Peyer's patch (tissue), 4 donors: ENCODE data around the gene NPAP1. TPM values are rescaled to one million over a fixed set of nuclear protein-coding genes. Genes with fewer than 3 reads are reported as not detected.
"Not testable (repeated sequence)": the region's sequence is repeated elsewhere in the genome, so short reads cannot be mapped to it uniquely, and the experiment has no call there.

ENCODE experiments used
- DNase-seq, 3 donors: peaks; one replicate each; pipeline ENCODE4 v3.0.0-alpha.2; 2017 to 2019
- H3K27ac ChIP-seq, 4 donors: fragments of 200-600 bp; sonication (generic); one replicate each; pipeline ENCODE4 v1.5.1; 2016 to 2019
- H3K27me3 ChIP-seq, 2 donors: fragments of 200-600 bp; sonication (generic); one replicate each; pipeline ENCODE4 v1.5.1; 2019
- H3K36me3 ChIP-seq, 3 donors: fragments of 200-600 bp; sonication (generic); one replicate each; pipeline ENCODE4 v1.5.1; 2016 to 2019
- H3K4me1 ChIP-seq, 4 donors: fragments of 200-600 bp; sonication (generic); one replicate each; pipeline ENCODE4 v1.5.1; 2016 to 2019
- H3K4me3 ChIP-seq, 4 donors: fragments of 200-600 bp; sonication (generic); 1 replicate in 3 of 4; 2 replicates in 1 of 4; pipeline ENCODE4 v1.5.1; 2016 to 2019; ENCODE audit warnings: mild to moderate bottlenecking in 1 of 4
- H3K9me3 ChIP-seq, 4 donors: fragments of 200-600 bp; sonication (generic); one replicate each; pipeline ENCODE4 v1.5.1; 2016 to 2019; ENCODE audit warnings: mild to moderate bottlenecking in 1 of 4
- POLR2A ChIP-seq, 2 donors: fragments of 450-650 bp; IDR thresholded peaks; one replicate each; pipeline ENCODE4 v1.5.1; 2017; ENCODE audit warnings: antibody characterized with exemption in 2 of 2, mild to moderate bottlenecking in 2 of 2, moderate library complexity in 2 of 2
- total RNA-seq, 4 donors: library from RNA; depleted of rRNA; stranded (reverse); fragments of >200 nt; gene quantifications; one replicate each; pipeline ENCODE4 v1.1.0, GENCODE V29; 2016
- TF ChIP-seq, protein P1 (sequence below), 6 experiments: fragments of 450-650 bp in 4 of 6; fragments of 200-600 bp in 2 of 6; sonication (generic) in 1 of 6; IDR thresholded peaks; one replicate each; pipeline ENCODE4 v1.5.1; 2017 to 2019; ENCODE audit warnings: antibody characterized with exemption in 6 of 6, mild to moderate bottlenecking in 3 of 6, moderate library complexity in 1 of 6

The NPAP1 gene
- total RNA-seq, 4 donors from 2014 or later, result not detected

DNA sequence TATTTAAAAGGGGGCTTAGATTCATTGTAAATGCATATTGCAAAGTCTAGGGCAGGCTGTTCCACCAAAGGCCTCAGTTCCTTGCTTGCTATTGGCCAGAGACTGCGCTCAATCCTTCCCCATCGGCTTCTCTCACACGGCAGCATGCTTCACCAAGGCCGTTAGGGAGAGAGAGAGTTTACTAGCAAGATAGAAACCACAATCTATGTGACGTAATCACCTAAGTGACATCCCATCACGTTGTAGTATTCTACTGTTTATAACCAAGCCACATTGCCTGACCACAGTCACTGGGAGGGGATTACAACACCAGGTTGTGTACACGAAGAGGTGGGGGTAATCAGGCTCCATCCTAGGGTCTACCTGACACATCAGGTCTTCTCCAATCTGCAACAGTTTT is 16.0 kb upstream of the NPAP1 start:
- Histone ChIP-seq H3K27me3 (no peaks in the 10 kb centered on the region), H3K9me3 (no peaks in the 10 kb centered on the region), H3K4me1 (no peaks in the 10 kb centered on the region), H3K36me3 (no peaks in the 10 kb centered on the region), H3K27ac (no peak overlapping the region), H3K4me3 (no peak overlapping the region)
- DNase-seq, result no peak
- TF ChIP-seq POLR2A (IDR thresholded peaks at IDR 0.05), result no peak

DNA sequence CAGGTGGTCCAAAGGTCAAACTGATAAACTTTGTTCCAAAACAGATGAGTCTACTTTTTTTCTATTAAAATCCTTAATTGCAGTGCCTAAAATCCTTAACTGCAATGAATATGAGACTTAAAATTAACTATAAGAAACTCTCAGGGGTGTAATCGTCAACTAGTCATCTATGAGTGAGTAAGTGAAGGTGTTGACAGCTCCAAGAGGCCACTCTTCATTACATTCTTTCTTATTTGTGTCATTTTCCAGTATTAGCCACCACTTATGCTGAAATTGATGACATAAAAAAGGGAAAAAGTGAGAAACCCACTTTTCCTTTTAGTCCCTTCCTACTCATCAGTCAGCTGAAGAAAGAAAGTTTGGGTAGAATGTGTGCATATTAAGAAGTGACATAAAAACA is 12.6 kb upstream of the NPAP1 start:
- no peak for DNase-seq
- no peak for TF ChIP-seq POLR2A (IDR thresholded peaks at IDR 0.05)
- TF ChIP-seq, protein P1, sequence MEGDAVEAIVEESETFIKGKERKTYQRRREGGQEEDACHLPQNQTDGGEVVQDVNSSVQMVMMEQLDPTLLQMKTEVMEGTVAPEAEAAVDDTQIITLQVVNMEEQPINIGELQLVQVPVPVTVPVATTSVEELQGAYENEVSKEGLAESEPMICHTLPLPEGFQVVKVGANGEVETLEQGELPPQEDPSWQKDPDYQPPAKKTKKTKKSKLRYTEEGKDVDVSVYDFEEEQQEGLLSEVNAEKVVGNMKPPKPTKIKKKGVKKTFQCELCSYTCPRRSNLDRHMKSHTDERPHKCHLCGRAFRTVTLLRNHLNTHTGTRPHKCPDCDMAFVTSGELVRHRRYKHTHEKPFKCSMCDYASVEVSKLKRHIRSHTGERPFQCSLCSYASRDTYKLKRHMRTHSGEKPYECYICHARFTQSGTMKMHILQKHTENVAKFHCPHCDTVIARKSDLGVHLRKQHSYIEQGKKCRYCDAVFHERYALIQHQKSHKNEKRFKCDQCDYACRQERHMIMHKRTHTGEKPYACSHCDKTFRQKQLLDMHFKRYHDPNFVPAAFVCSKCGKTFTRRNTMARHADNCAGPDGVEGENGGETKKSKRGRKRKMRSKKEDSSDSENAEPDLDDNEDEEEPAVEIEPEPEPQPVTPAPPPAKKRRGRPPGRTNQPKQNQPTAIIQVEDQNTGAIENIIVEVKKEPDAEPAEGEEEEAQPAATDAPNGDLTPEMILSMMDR (IDR thresholded peaks at IDR 0.05), result no peak

DNA sequence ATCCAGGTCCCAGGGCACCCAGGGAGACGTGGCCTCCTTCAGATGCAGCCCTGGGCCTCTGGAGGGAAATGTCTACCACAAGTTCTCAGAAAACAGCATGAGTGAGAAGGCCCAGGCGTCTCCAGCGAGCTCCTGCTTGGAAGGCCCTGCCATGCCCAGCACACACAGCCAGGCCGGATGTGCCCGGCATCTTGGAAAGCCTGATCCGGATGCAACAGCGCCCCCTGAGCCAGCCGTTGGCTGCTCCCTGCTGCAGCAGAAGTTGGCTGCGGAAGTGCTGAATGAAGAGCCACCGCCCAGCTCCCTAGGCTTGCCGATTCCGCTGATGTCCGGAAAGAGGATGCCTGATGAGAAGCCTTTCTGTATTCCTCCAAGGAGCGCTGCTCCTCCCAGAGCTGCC is 856 bp downstream of the NPAP1 start:
- Histone ChIP-seq H3K27ac (no peak overlapping the region), H3K4me3 (no peak overlapping the region), H3K27me3 (no peaks in the 10 kb centered on the region), H3K9me3 (peaks cover 0 to 10% (median 0%) of the 10 kb centered on the region in 4 donors), H3K4me1 (no peaks in the 10 kb centered on the region), H3K36me3 (no peaks in the 10 kb centered on the region)
- TF ChIP-seq, protein P1 (IDR thresholded peaks at IDR 0.05), result no peak
- no peak for TF ChIP-seq POLR2A (IDR thresholded peaks at IDR 0.05)
- DNase-seq, result no peak

More for the DNA sequence above, 12.6 kb upstream of the NPAP1 start:
- no peak overlapping the region for H3K4me3 ChIP-seq
- no peaks in the 10 kb centered on the region for H3K9me3 ChIP-seq
- no peaks in the 10 kb centered on the region for H3K36me3 ChIP-seq
- H3K4me1 ChIP-seq, result no peaks in the 10 kb centered on the region
- H3K27me3 ChIP-seq, result no peaks in the 10 kb centered on the region
- H3K27ac ChIP-seq, result no peak overlapping the region

DNA sequence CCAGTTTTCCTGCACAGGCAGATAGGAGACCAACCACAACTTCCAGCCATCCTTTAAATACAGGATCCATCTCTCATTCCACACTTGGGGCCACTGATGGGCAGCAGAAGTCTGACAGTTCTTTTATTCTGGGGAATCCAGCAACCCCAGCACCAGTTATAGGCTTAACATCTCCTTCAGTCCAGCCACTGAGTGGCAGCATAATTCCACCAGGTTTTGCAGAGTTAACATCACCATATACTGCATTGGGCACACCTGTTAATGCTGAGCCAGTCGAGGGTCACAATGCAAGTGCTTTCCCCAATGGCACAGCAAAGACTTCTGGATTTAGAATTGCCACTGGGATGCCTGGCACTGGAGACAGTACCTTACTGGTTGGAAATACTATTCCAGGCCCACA is 2.9 kb downstream of the NPAP1 start:
- Histone ChIP-seq H3K27ac (no peak overlapping the region), H3K4me1 (no peaks in the 10 kb centered on the region), H3K9me3 (peaks cover 0 to 10% (median 0%) of the 10 kb centered on the region in 4 donors), H3K4me3 (no peak overlapping the region), H3K36me3 (no peaks in the 10 kb centered on the region), H3K27me3 (no peaks in the 10 kb centered on the region)
- no peak for DNase-seq
- TF ChIP-seq POLR2A (IDR thresholded peaks at IDR 0.05), result no peak
- TF ChIP-seq, protein P1 (IDR thresholded peaks at IDR 0.05), result no peak

DNA sequence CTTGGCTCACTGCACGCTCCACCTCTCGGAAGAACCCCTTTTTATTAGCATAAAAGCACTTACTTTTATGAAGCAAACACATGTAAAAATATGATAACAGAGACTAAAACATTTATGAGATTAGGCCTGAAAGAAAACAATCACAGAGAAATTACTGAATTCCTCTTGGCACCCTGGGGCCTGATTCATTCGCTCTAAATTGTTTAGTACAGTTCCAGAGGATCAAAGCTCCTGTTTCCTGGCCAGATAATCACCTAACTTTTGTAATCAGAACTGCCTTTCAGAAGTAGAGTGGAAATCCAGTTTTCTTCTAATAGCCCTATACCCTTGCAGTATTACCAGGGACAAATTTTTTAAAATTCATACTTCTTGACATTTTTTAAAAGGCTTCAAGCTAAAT is 6.4 kb downstream of the NPAP1 start:
- H3K4me3 ChIP-seq, result no peak overlapping the region
- peaks cover 0 to 2% (median 0%) of the 10 kb centered on the region in 4 donors for H3K9me3 ChIP-seq
- H3K4me1 ChIP-seq, result no peaks in the 10 kb centered on the region
- TF ChIP-seq POLR2A (IDR thresholded peaks at IDR 0.05), result no peak
- TF ChIP-seq, protein P1 (IDR thresholded peaks at IDR 0.05), result no peak
- no peaks in the 10 kb centered on the region for H3K27me3 ChIP-seq
- no peak for DNase-seq
- no peaks in the 10 kb centered on the region for H3K36me3 ChIP-seq
- no peak overlapping the region for H3K27ac ChIP-seq

DNA sequence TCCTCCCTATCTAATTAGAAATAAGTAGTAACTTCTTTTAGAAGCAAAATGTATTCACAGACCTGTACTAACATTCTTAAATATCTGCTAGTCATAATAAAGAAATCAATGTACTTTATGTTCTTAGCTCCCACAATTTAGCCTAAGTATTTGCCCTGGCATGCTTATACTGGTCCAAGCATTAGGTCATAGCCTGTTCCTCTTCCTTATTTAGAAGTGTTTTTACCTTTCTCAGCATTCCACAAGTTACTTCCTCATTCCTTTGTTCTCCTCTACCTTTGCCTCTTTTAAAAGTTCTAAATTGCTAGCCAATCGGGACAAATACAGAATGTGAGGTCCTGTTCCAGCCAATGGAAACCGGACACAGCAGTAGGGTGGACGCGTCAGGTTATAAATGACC is 7.3 kb downstream of the NPAP1 start:
- DNase-seq, H3K4me1 ChIP-seq, H3K4me3 ChIP-seq, H3K9me3 ChIP-seq, H3K27ac ChIP-seq, H3K27me3 ChIP-seq, H3K36me3 ChIP-seq: not testable (repeated sequence)

DNA sequence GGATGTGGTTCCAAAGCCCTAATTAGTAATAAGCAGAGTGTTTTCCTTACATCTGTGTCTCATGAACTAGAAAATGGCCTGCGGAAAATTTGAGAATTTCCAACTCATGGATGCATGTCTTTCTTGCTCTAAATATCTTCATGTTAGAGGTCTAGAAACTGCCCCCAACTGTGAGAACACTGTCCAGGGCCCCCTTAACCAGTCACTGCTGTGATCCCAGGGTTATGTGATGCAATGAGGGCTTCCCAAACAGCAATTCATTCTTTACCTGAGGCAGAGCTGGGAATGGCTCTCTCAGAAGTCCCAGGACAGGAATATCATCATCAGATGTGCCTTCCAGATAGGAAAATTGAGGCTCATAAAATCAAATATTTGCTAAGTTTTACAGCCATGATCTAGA is 8.2 kb downstream of the NPAP1 start:
- TF ChIP-seq, protein P1 (IDR thresholded peaks at IDR 0.05), result no peak
- TF ChIP-seq POLR2A (IDR thresholded peaks at IDR 0.05), result no peak
- H3K27me3 ChIP-seq, result no peaks in the 10 kb centered on the region
- H3K4me1 ChIP-seq, result no peaks in the 10 kb centered on the region

More for the DNA sequence above, 8.2 kb downstream of the NPAP1 start:
- Histone ChIP-seq H3K27ac (no peak overlapping the region), H3K9me3 (no peaks in the 10 kb centered on the region), H3K4me3 (no peak overlapping the region), H3K36me3 (no peaks in the 10 kb centered on the region)
- no peak for DNase-seq
